ENCODE measurements around the gene MAP7D3. TPM values are rescaled to one million over a fixed set of nuclear protein-coding genes. Genes with fewer than 3 reads are reported as not detected.

The MAP7D3 gene
- total RNA-seq, 1 donor from 2014 or later: 6.6 TPM

GRCh38 chrX:136186023-136186413 is 65.2 kb downstream of the MAP7D3 start:
- H3K27ac Mint-ChIP-seq (ENCODE audit: unreplicated experiment): no peak overlapping the region
- H3K36me3 Mint-ChIP-seq (ENCODE audit: low read depth, unreplicated experiment): no peaks in the 10 kb centered on the region
- no peaks in the 10 kb centered on the region for H3K9me3 Mint-ChIP-seq (ENCODE audit: unreplicated experiment)
- no peak overlapping the region for H3K4me3 Mint-ChIP-seq (ENCODE audit: unreplicated experiment)
- peaks cover 1% of the 10 kb centered on the region for H3K27me3 Mint-ChIP-seq (ENCODE audit: unreplicated experiment)
- DNase-seq (ENCODE audit: low spot score): no peak
- TF ChIP-seq CTCF (IDR thresholded peaks at IDR 0.05; ENCODE audit: unreplicated experiment): no peak
- H3K4me1 Mint-ChIP-seq (ENCODE audit: unreplicated experiment): peaks cover 2% of the 10 kb centered on the region

- H3K36me3 Mint-ChIP-seq (ENCODE audit: low read depth, unreplicated experiment): no peaks in the 10 kb centered on the region
- no peak for DNase-seq (ENCODE audit: low spot score)
- peaks cover 1% of the 10 kb centered on the region for H3K27me3 Mint-ChIP-seq (ENCODE audit: unreplicated experiment)
- H3K9me3 Mint-ChIP-seq (ENCODE audit: unreplicated experiment): no peaks in the 10 kb centered on the region
- H3K4me3 Mint-ChIP-seq (ENCODE audit: unreplicated experiment): no peak overlapping the region
- H3K4me1 Mint-ChIP-seq (ENCODE audit: unreplicated experiment): no peaks in the 10 kb centered on the region
- H3K27ac Mint-ChIP-seq (ENCODE audit: unreplicated experiment): no peak overlapping the region
- TF ChIP-seq CTCF (IDR thresholded peaks at IDR 0.05; ENCODE audit: unreplicated experiment): no peak
These were observed 65.7 kb downstream of the MAP7D3 start for GRCh38 chrX:136185401-136186022.

- H3K9me3 Mint-ChIP-seq (ENCODE audit: unreplicated experiment): no peaks in the 10 kb centered on the region
- H3K27ac Mint-ChIP-seq (ENCODE audit: unreplicated experiment): no peak overlapping the region
- no peak for DNase-seq (ENCODE audit: low spot score)
- no peaks in the 10 kb centered on the region for H3K27me3 Mint-ChIP-seq (ENCODE audit: unreplicated experiment)
- no peak overlapping the region for H3K4me3 Mint-ChIP-seq (ENCODE audit: unreplicated experiment)
- no peaks in the 10 kb centered on the region for H3K4me1 Mint-ChIP-seq (ENCODE audit: unreplicated experiment)
- H3K36me3 Mint-ChIP-seq (ENCODE audit: low read depth, unreplicated experiment): no peaks in the 10 kb centered on the region
- TF ChIP-seq CTCF (IDR thresholded peaks at IDR 0.05; ENCODE audit: unreplicated experiment): no peak
These were observed 67.3 kb downstream of the MAP7D3 start for GRCh38 chrX:136183917-136184316.

- Mint-ChIP-seq H3K4me3 (ENCODE audit: unreplicated experiment) (no peak overlapping the region), H3K27me3 (ENCODE audit: unreplicated experiment) (no peaks in the 10 kb centered on the region), H3K36me3 (ENCODE audit: low read depth, unreplicated experiment) (no peaks in the 10 kb centered on the region), H3K9me3 (ENCODE audit: unreplicated experiment) (no peaks in the 10 kb centered on the region), H3K27ac (ENCODE audit: unreplicated experiment) (no peak overlapping the region), H3K4me1 (ENCODE audit: unreplicated experiment) (no peaks in the 10 kb centered on the region)
- DNase-seq (ENCODE audit: low spot score): no peak
- TF ChIP-seq CTCF (IDR thresholded peaks at IDR 0.05; ENCODE audit: unreplicated experiment): no peak
These were observed 68.0 kb downstream of the MAP7D3 start for GRCh38 chrX:136183172-136183571.

- H3K27me3 Mint-ChIP-seq (ENCODE audit: unreplicated experiment): no peaks in the 10 kb centered on the region
- H3K27ac Mint-ChIP-seq (ENCODE audit: unreplicated experiment): no peak overlapping the region
- H3K4me3 Mint-ChIP-seq (ENCODE audit: unreplicated experiment): no peak overlapping the region
- no peaks in the 10 kb centered on the region for H3K36me3 Mint-ChIP-seq (ENCODE audit: low read depth, unreplicated experiment)
- no peak for TF ChIP-seq CTCF (IDR thresholded peaks at IDR 0.05; ENCODE audit: unreplicated experiment)
- H3K4me1 Mint-ChIP-seq (ENCODE audit: unreplicated experiment): no peaks in the 10 kb centered on the region
- no peaks in the 10 kb centered on the region for H3K9me3 Mint-ChIP-seq (ENCODE audit: unreplicated experiment)
- DNase-seq (ENCODE audit: low spot score): no peak
These were observed 68.8 kb downstream of the MAP7D3 start for GRCh38 chrX:136182414-136182813.

Data from endothelial cell (in vitro differentiated cells).